ENCODE data around the gene TNFRSF13B.

TNFRSF13B gene

GRCh38 chr17:17001874-17002520 lies 30.1 kb upstream of the TNFRSF13B start:
- Histone ChIP-seq H4K20me1 (ENCODE audit: insufficient read depth, low read length) (no peaks in the 10 kb centered on the region), H3K9me2 (ENCODE audit: low read depth, low read length) (no peaks in the 10 kb centered on the region), H3K9me3 (ENCODE audit: low read length) (no peaks in the 10 kb centered on the region), H2AFZ (ENCODE audit: low read length) (no peak overlapping the region), H3K36me3 (ENCODE audit: insufficient read depth, low read length) (no peaks in the 10 kb centered on the region), H3K9ac (ENCODE audit: low read length) (no peak overlapping the region), H3K27ac (ENCODE audit: low read depth, low read length, poor library complexity, severe bottlenecking) (no peak overlapping the region), H3F3A (ENCODE audit: insufficient read depth, low read length) (no peaks in the 10 kb centered on the region), H3K27me3 (ENCODE audit: insufficient read depth, low read length) (no peaks in the 10 kb centered on the region), H3K79me2 (ENCODE audit: insufficient read depth, low read length) (no peaks in the 10 kb centered on the region), H3K4me1 (ENCODE audit: insufficient read depth, low read length, severe bottlenecking) (peaks cover 4% of the 10 kb centered on the region), H3K4me2 (ENCODE audit: low read length) (peak overlapping the region; percentile 35; the same call in 1 of the 2 replicates), H3K4me3 (ENCODE audit: low read depth, low read length, poor library complexity, severe bottlenecking) (no peak overlapping the region)
- TF ChIP-seq CTCF (IDR thresholded peaks at IDR 0.05; ENCODE audit: low read length), result peak; percentile 93
- no peak for TF ChIP-seq EZH2 (IDR thresholded peaks at IDR 0.05; ENCODE audit: borderline replicate concordance, low read length)

GRCh38 chr17:17001076-17001777 lies 29.3 kb upstream of the TNFRSF13B start:
- Histone ChIP-seq H4K20me1 (ENCODE audit: insufficient read depth, low read length) (no peaks in the 10 kb centered on the region), H3K9ac (ENCODE audit: low read length) (no peak overlapping the region), H3K27me3 (ENCODE audit: insufficient read depth, low read length) (no peaks in the 10 kb centered on the region), H3K4me1 (ENCODE audit: insufficient read depth, low read length, severe bottlenecking) (peaks cover 4% of the 10 kb centered on the region), H3K79me2 (ENCODE audit: insufficient read depth, low read length) (no peaks in the 10 kb centered on the region), H3F3A (ENCODE audit: insufficient read depth, low read length) (no peaks in the 10 kb centered on the region), H3K36me3 (ENCODE audit: insufficient read depth, low read length) (no peaks in the 10 kb centered on the region), H3K27ac (ENCODE audit: low read depth, low read length, poor library complexity, severe bottlenecking) (no peak overlapping the region), H3K9me2 (ENCODE audit: low read depth, low read length) (no peaks in the 10 kb centered on the region), H3K9me3 (ENCODE audit: low read length) (no peaks in the 10 kb centered on the region), H2AFZ (ENCODE audit: low read length) (no peak overlapping the region), H3K4me3 (ENCODE audit: low read depth, low read length, poor library complexity, severe bottlenecking) (no peak overlapping the region), H3K4me2 (ENCODE audit: low read length) (no peak overlapping the region)
- TF ChIP-seq CTCF (IDR thresholded peaks at IDR 0.05; ENCODE audit: low read length) (no peak), EZH2 (IDR thresholded peaks at IDR 0.05; ENCODE audit: borderline replicate concordance, low read length) (no peak)

- H3K4me1 ChIP-seq (ENCODE audit: insufficient read depth, low read length, severe bottlenecking), result peaks cover 4% of the 10 kb centered on the region
- no peak overlapping the region for H3K9ac ChIP-seq (ENCODE audit: low read length)
These were observed 28.2 kb upstream of the TNFRSF13B start for GRCh38 chr17:16999931-17000625.

More at GRCh38 chr17:16999931-17000625, 28.2 kb upstream of the TNFRSF13B start:
- Histone ChIP-seq H3F3A (ENCODE audit: insufficient read depth, low read length) (no peaks in the 10 kb centered on the region), H3K27me3 (ENCODE audit: insufficient read depth, low read length) (no peaks in the 10 kb centered on the region), H2AFZ (ENCODE audit: low read length) (no peak overlapping the region), H4K20me1 (ENCODE audit: insufficient read depth, low read length) (no peaks in the 10 kb centered on the region), H3K79me2 (ENCODE audit: insufficient read depth, low read length) (no peaks in the 10 kb centered on the region), H3K27ac (ENCODE audit: low read depth, low read length, poor library complexity, severe bottlenecking) (no peak overlapping the region), H3K4me3 (ENCODE audit: low read depth, low read length, poor library complexity, severe bottlenecking) (no peak overlapping the region), H3K4me2 (ENCODE audit: low read length) (no peak overlapping the region), H3K9me2 (ENCODE audit: low read depth, low read length) (no peaks in the 10 kb centered on the region), H3K36me3 (ENCODE audit: insufficient read depth, low read length) (no peaks in the 10 kb centered on the region), H3K9me3 (ENCODE audit: low read length) (no peaks in the 10 kb centered on the region)
- TF ChIP-seq CTCF (IDR thresholded peaks at IDR 0.05; ENCODE audit: low read length) (no peak), EZH2 (IDR thresholded peaks at IDR 0.05; ENCODE audit: borderline replicate concordance, low read length) (no peak)
